Parathyroid adenoma (tissue), 2 donors: Measurements from ENCODE around the gene NEUROG3.

Experiments
- H2AFZ ChIP-seq: fragments of 300-600 bp; sonication (generic); one replicate; pipeline ENCODE4 v1.7.0; 2017; ENCODE audit warnings: antibody characterized with exemption, mild to moderate bottlenecking
- H3K27ac ChIP-seq: fragments of 300-600 bp; sonication (generic); one replicate; pipeline ENCODE4 v1.7.0; 2017
- H3K27me3 ChIP-seq: fragments of 300-600 bp; sonication (generic); one replicate; pipeline ENCODE4 v1.7.0; 2017; ENCODE audit warnings: low read length; ENCODE audit not compliant: control insufficient read depth, insufficient read depth
- H3K36me3 ChIP-seq: fragments of 300-600 bp; sonication (generic); one replicate; pipeline ENCODE4 v1.7.0; 2017; ENCODE audit warnings: low read length; ENCODE audit not compliant: control insufficient read depth, insufficient read depth
- H3K4me1 ChIP-seq: fragments of 300-600 bp; sonication (generic); one replicate; pipeline ENCODE4 v1.7.0; 2017; ENCODE audit warnings: control low read depth
- H3K4me2 ChIP-seq: fragments of 300-600 bp; sonication (generic); one replicate; pipeline ENCODE4 v1.7.0; 2017; ENCODE audit warnings: low read length
- H3K4me3 ChIP-seq: fragments of 300-600 bp; sonication (generic); one replicate; pipeline ENCODE4 v1.7.0; 2017; ENCODE audit warnings: low read depth, low read length
- H3K79me2 ChIP-seq: fragments of 300-600 bp; sonication (generic); one replicate; pipeline ENCODE4 v1.7.0; 2017; ENCODE audit warnings: control low read depth
- H3K9ac ChIP-seq: fragments of 300-600 bp; sonication (generic); one replicate; pipeline ENCODE4 v1.7.0; 2017; ENCODE audit warnings: mild to moderate bottlenecking
- H3K9me3 ChIP-seq: fragments of 300-600 bp; sonication (generic); one replicate; pipeline ENCODE4 v1.7.0; 2017; ENCODE audit warnings: low read length; ENCODE audit not compliant: control insufficient read depth
- TF ChIP-seq, protein P1 (sequence below): fragments of 300-600 bp; sonication (generic); IDR thresholded peaks from one replicate; pipeline ENCODE4 v1.7.0; 2017; ENCODE audit warnings: antibody characterized with exemption, mild to moderate bottlenecking
- donor health status: primary hyperparathyroidism.

Gene NEUROG3, protein sequence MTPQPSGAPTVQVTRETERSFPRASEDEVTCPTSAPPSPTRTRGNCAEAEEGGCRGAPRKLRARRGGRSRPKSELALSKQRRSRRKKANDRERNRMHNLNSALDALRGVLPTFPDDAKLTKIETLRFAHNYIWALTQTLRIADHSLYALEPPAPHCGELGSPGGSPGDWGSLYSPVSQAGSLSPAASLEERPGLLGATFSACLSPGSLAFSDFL

DNA sequence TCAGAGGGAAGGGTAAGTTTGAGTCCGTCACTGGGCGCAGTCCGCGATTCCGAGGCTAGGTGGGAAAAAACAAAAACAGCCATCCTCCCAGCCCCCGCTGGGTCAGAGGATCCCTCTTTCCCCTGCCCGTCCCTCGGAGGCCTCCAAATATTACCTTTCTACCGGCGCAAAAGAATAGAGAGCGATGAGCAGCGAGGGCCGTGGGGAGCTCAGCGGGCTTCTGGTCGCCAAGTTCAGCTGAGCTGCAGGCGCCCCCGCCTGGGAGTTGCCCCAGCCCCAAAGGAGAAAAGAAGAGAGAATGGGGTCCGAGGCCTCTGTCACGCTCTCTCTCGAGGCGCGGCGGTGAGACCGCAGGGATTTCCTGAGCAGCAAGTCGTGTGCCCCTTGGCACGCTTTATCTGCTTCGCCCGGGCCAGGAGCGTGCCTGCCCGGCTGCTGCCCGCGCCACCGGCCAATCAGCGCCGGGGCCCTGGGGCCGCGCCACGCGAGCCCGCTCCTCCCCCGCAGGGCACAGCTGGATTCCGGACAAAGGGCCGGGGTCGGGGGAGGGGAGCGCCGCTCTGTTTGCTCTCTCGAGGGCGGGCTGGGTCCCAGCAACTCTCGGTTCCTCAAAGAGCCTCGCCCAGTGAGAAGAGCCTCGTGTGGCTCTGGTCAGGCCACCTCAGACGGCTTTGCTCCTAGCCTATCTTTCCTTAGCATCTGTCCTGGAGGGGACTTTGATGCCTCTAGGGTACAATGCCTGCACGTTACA lies at the start of gene NEUROG3:
Gene NEUROG3 (minus strand): TSS at position 367 of the 751 bp plus-strand sequence. CDS start 379 bp downstream, outside the sequence.
- Histone ChIP-seq H3K27me3 (peaks cover 4% of the 10 kb centered on the region), H3K27ac (no peak within 1 kb of the TSS), H3K79me2 (no peaks in the 10 kb centered on the region), H3K4me3 (peak within 1 kb of the TSS; percentile 16), H3K4me1 (no peaks in the 10 kb centered on the region), H2AFZ (peak within 1 kb of the TSS; percentile 22), H3K36me3 (no peaks in the 10 kb centered on the region), H3K9ac (no peak within 1 kb of the TSS), H3K4me2 (peak within 1 kb of the TSS; percentile 33), H3K9me3 (no peaks in the 10 kb centered on the region)
- TF ChIP-seq, protein P1, sequence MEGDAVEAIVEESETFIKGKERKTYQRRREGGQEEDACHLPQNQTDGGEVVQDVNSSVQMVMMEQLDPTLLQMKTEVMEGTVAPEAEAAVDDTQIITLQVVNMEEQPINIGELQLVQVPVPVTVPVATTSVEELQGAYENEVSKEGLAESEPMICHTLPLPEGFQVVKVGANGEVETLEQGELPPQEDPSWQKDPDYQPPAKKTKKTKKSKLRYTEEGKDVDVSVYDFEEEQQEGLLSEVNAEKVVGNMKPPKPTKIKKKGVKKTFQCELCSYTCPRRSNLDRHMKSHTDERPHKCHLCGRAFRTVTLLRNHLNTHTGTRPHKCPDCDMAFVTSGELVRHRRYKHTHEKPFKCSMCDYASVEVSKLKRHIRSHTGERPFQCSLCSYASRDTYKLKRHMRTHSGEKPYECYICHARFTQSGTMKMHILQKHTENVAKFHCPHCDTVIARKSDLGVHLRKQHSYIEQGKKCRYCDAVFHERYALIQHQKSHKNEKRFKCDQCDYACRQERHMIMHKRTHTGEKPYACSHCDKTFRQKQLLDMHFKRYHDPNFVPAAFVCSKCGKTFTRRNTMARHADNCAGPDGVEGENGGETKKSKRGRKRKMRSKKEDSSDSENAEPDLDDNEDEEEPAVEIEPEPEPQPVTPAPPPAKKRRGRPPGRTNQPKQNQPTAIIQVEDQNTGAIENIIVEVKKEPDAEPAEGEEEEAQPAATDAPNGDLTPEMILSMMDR = no peak

DNA sequence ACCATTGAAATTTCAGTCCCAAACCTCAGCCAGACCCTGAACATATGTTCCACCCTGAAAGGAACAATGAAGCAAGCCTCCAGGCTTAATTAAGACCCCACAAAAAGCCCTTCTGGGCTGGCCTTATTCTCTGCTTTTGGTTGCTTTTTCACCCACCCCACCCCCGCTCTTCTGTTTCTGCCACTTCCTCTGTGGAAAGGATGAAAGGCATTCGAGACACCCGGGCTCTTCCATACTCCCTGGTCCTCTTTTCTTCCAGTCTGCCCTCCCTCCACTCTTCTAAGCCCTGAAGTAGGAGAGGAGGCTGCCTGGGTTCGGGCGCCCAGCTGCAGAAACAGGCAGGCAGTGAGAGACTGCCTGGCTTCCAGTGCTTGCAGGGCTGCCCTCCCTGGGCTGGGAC lies 47.4 kb upstream of the NEUROG3 start:
- TF ChIP-seq, protein P1 = no peak
- Histone ChIP-seq H3K9ac (no peak overlapping the region), H3K4me2 (no peak overlapping the region), H3K36me3 (no peaks in the 10 kb centered on the region), H3K27me3 (no peaks in the 10 kb centered on the region), H3K4me1 (no peaks in the 10 kb centered on the region), H3K79me2 (no peaks in the 10 kb centered on the region), H3K9me3 (no peaks in the 10 kb centered on the region), H2AFZ (no peak overlapping the region), H3K4me3 (no peak overlapping the region), H3K27ac (no peak overlapping the region)

DNA sequence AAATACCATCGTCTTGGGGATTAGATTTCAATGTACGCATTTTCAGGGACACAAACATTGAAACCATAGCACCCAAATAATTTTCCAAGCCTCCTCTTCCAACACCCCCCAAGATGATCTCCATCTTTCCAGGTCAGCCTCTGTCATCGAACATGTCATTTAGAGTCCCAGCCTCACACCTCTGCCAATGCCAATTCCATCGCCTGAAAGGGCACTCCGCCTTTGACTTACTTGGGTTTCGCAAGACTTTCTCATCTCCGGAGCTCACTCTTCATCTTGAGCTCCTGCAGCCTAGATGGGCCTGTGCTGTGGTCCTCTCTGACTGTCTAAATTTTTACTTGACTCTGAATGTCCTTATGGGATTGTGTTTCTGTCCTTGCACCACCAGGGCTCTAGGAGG lies 46.4 kb upstream of the NEUROG3 start:
- H3K79me2 ChIP-seq = no peaks in the 10 kb centered on the region
- no peaks in the 10 kb centered on the region for H3K9me3 ChIP-seq
- H3K4me1 ChIP-seq = no peaks in the 10 kb centered on the region
- H3K27ac ChIP-seq = no peak overlapping the region
- TF ChIP-seq, protein P1 = no peak
- H3K27me3 ChIP-seq = no peaks in the 10 kb centered on the region
- H3K9ac ChIP-seq = no peak overlapping the region
- H3K4me2 ChIP-seq = no peak overlapping the region
- no peaks in the 10 kb centered on the region for H3K36me3 ChIP-seq
- no peak overlapping the region for H3K4me3 ChIP-seq
- no peak overlapping the region for H2AFZ ChIP-seq

DNA sequence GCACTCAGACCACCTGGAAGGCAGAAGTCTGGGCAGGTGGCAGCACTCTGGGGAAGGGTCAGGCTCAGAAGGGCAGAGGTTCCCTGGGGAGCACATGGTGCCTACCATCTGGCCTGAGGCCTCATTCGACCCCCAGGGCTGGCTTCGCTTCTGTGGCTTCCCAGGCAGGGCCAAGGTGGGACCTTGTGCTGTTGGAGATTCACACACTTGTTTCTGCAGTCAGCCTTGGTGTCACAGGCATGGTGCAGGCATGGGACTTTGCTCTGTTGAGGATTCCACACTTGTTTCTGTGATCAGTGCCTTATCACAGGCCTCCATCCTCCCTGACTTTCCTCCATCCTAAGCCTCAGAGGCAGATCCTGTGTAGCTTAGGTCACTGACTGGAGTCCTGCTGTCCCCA lies 45.5 kb upstream of the NEUROG3 start:
- Histone ChIP-seq H2AFZ (no peak overlapping the region), H3K4me2 (no peak overlapping the region), H3K4me3 (no peak overlapping the region), H3K79me2 (no peaks in the 10 kb centered on the region), H3K36me3 (no peaks in the 10 kb centered on the region), H3K27me3 (no peaks in the 10 kb centered on the region), H3K4me1 (no peaks in the 10 kb centered on the region), H3K27ac (no peak overlapping the region), H3K9ac (no peak overlapping the region), H3K9me3 (no peaks in the 10 kb centered on the region)
- TF ChIP-seq, protein P1 = no peak
